ENCODE data around the gene EIPR1. TPM values are rescaled to one million over a fixed set of nuclear protein-coding genes. Genes with fewer than 3 reads are reported as not detected.

Gene EIPR1
- total and polyA plus RNA-seq, 2 of the 13 experiments (the other 11 are each of a cell fraction or from before 2014, with no cell fraction given) = 70.0 to 96.3 TPM

GRCh38 chr2:3355951-3356569 lies 21.6 kb downstream of the EIPR1 start:
- Histone ChIP-seq H3K79me2 (ENCODE audit: insufficient read depth, low read length) (peaks cover 45% of the 10 kb centered on the region), H3K9ac (ENCODE audit: insufficient read depth, low read depth, low read length) (no peak overlapping the region), H3K4me1 (ENCODE audit: insufficient read depth, low read length) (no peaks in the 10 kb centered on the region), H3K27ac (ENCODE audit: extremely low read length, insufficient read depth, low read length) (no peak overlapping the region), H3K36me3 (replicated peaks in 1 of 2; ENCODE audit: control insufficient read depth in 1 of 2, insufficient read depth in 2 of 2, low read length in 2 of 2) (peaks cover 7 to 24% of the 10 kb centered on the region in 2 experiments), H2AFZ (ENCODE audit: low read length) (no peak overlapping the region), H3K9me3 (ENCODE audit: low read length) (no peaks in the 10 kb centered on the region), H3K27me3 (ENCODE audit: control insufficient read depth in 1 of 2, insufficient read depth in 2 of 2, low read length in 2 of 2) (no peaks in the 10 kb centered on the region), H3K4me3 (replicated peaks in 1 of 3; ENCODE audit: insufficient read depth in 1 of 3, low read depth in 2 of 3, low read length in 3 of 3) (no peak overlapping the region), H3K4me2 (ENCODE audit: low read depth, low read length) (no peak overlapping the region), H4K20me1 (ENCODE audit: insufficient read depth, low read length) (no peaks in the 10 kb centered on the region)
- no TSS peak for BruUV-seq (replicated peaks)
- ChIA-PET POLR2A (no interaction called here), CTCF (ENCODE audit: low intra/inter-chr PET ratio, low total read pairs) (no interaction called here)
- DNase-seq (ENCODE audit: low spot score) = no peak
- intact Hi-C loops (cut with micrococcal nuclease; ENCODE audit: unreplicated experiment) (no loop called here), in situ Hi-C loops (cut with HindIII; ENCODE audit: extremely low pct_ligation_motif_present, low pct_unique_long_range_greater_than_20kb) (no loop called here)
- 97% methylated on average over 8 of the region's 8 CpGs for WGBS (ENCODE audit: low lambda C conversion rate)
- FAIRE-seq = no peak
- no peak for ATAC-seq
- TF ChIP-seq HNF4A (CRISPR knock-in tag; IDR thresholded peaks at IDR 0.05) (no peak), ZNF550 (CRISPR knock-in tag; IDR thresholded peaks at IDR 0.05; ENCODE audit: borderline replicate concordance) (no peak), ZNF850 (CRISPR knock-in tag; conservative IDR thresholded peaks at IDR 0.05) (no peak), NCOA1 (CRISPR knock-in tag; IDR thresholded peaks at IDR 0.05) (no peak), HMGXB3 (CRISPR knock-in tag; IDR thresholded peaks at IDR 0.05; ENCODE audit: borderline replicate concordance) (no peak), ZSCAN22 (CRISPR knock-in tag; IDR thresholded peaks at IDR 0.05) (no peak), ZNF142 (CRISPR knock-in tag; IDR thresholded peaks at IDR 0.05) (no peak), ZBTB44 (CRISPR knock-in tag; IDR thresholded peaks at IDR 0.05) (no peak), SMAD9 (CRISPR knock-in tag; IDR thresholded peaks at IDR 0.05) (no peak), RFX3 (CRISPR knock-in tag; IDR thresholded peaks at IDR 0.05) (no peak), XBP1 (CRISPR knock-in tag; IDR thresholded peaks at IDR 0.05) (no peak), PRPF4 (IDR thresholded peaks at IDR 0.05; ENCODE audit: low read depth, low read length, poor library complexity, severe bottlenecking) (no peak), SUZ12 (IDR thresholded peaks at IDR 0.05; ENCODE audit: low read depth, low read length) (no peak)

All from HepG2 (cell line).